Body of pancreas (tissue), 4 donors: ENCODE results near the gene PECR.

ENCODE experiments used
- POLR2A ChIP-seq, 3 donors: fragments of 450-650 bp; IDR thresholded peaks; one replicate each; pipeline ENCODE4 v1.6.1; 2016; ENCODE audit warnings: antibody characterized with exemption in 3 of 3, mild to moderate bottlenecking in 2 of 3
- TF ChIP-seq, protein P1 (sequence below), 7 experiments: fragments of 450-650 bp in 4 of 7; fragments of 200-600 bp in 3 of 7; sonication (generic) in 3 of 7; IDR thresholded peaks; one replicate each; pipeline ENCODE4 v1.5.1; 2016 to 2019; ENCODE audit warnings: antibody characterized with exemption in 7 of 7

DNA sequence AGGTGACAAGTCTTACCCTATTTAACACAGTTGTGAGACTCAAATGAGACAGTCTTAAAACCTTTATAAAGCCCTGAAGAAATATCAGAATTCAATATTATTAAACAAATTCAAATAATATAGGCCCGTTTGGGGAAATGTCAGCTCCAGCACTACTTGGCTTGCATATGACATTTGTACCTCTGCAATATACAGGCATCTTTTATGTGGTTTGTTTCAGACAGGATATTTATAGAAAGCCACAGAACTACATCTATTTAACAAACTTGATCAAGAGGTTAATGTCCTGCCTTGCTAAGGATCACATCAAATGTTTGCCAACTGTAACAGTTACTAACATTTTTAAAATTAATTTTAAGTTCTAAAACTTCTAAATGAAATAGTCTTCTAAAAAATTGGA lies 65.0 kb downstream of the PECR start:
- TF ChIP-seq, protein P1, sequence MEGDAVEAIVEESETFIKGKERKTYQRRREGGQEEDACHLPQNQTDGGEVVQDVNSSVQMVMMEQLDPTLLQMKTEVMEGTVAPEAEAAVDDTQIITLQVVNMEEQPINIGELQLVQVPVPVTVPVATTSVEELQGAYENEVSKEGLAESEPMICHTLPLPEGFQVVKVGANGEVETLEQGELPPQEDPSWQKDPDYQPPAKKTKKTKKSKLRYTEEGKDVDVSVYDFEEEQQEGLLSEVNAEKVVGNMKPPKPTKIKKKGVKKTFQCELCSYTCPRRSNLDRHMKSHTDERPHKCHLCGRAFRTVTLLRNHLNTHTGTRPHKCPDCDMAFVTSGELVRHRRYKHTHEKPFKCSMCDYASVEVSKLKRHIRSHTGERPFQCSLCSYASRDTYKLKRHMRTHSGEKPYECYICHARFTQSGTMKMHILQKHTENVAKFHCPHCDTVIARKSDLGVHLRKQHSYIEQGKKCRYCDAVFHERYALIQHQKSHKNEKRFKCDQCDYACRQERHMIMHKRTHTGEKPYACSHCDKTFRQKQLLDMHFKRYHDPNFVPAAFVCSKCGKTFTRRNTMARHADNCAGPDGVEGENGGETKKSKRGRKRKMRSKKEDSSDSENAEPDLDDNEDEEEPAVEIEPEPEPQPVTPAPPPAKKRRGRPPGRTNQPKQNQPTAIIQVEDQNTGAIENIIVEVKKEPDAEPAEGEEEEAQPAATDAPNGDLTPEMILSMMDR (IDR thresholded peaks at IDR 0.05), result no peak
- TF ChIP-seq POLR2A (IDR thresholded peaks at IDR 0.05), result no peak
